ENCODE measurements around the gene SPTBN2. TPM values are rescaled to one million over a fixed set of nuclear protein-coding genes. Genes with fewer than 3 reads are reported as not detected.

SPTBN2 gene
- total and polyA plus RNA-seq, 5 donors, result 0.38 to 7.0 (median 3.1) TPM

DNA sequence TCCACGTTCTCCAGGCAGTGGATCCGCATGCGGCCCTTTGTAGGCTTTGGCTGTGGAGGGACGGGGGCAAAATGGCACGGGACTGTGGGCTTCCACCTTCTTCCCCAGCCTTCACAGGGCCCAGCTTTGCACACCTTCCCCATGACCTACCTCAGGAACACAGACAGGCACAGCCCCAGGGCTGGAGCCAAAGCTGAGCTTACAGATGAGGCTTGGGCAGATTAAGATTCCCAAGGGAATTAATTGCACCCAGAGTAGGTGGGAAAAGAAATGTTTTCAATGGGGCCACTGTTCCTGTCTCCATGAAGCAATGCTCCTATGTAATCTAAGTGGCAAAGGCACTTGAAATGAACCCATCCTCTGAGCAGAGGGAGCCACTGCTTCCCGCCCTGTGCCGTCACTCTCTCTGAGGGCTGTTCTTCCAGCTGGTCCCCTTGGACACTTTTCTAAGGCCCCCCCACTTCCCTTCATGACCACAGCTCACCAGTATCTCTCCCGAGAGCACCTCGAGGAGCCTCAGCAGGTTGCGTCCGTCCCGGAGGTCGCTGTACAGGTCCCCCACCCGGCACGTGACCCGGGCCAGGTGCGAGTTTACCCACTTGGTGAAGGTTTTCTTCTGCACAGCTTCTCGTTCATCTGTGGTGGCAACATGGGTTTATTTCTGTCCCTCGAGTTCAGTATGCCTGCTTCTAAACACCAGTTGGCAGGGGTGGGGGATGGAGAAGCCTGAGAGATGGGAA is 13.5 kb downstream of the SPTBN2 start:
- ATAC-seq (no peak), DNase-seq (no peak)
- Histone ChIP-seq H3K9me3 (ENCODE audit: control insufficient read depth, low read length) (no peaks in the 10 kb centered on the region), H3K27me3 (ENCODE audit: control insufficient read depth, insufficient read depth) (no peaks in the 10 kb centered on the region), H3K4me3 (ENCODE audit: low read length) (no peak overlapping the region), H3K4me1 (ENCODE audit: control insufficient read depth, insufficient read depth, low read length) (no peaks in the 10 kb centered on the region), H3K27ac (ENCODE audit: low read length) (no peak overlapping the region)
- intact Hi-C loops (cut with DNase I), result no loop called here
- WGBS, result 90% methylated on average over 19 of the region's 19 CpGs

DNA sequence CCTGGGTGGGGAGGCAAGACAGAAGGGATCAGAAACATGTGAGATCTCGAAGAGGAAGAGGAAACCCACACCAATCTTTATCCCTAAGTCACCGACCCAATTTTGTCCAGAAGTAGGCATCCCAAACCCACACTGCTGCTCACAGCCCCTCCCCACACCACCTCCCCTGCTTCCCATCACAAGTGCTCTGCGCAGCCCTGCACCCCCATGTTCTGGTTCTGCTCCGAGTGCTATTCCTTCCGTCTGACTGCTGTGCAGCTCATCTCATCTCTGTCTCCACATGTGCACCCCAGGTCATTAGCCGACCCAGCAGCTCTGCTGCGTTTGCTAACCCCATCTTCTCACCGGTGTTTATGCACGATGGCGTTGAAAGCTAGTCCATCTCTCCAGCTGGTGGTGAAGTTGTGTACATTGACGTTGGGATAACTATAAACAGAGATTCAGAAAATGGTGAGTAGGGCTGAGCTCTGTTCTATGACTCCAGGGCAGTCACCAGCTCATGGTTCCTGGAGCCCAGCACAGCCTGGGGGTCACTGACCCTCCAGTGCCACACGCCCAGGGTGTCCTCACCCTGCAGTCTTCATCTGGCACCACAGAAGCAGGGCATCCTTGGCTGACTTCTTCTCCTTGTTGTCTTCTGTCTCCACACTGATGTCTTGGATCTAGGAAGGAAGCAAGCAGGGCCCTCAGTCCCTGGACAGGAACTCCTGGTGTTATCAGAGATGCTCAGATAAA is 15.1 kb downstream of the SPTBN2 start:
- intact Hi-C loops (cut with DNase I), result no loop called here
- H3K9me3 ChIP-seq (ENCODE audit: control insufficient read depth, low read length), result no peaks in the 10 kb centered on the region
- WGBS, result 77% methylated on average over 12 of the region's 12 CpGs

DNA sequence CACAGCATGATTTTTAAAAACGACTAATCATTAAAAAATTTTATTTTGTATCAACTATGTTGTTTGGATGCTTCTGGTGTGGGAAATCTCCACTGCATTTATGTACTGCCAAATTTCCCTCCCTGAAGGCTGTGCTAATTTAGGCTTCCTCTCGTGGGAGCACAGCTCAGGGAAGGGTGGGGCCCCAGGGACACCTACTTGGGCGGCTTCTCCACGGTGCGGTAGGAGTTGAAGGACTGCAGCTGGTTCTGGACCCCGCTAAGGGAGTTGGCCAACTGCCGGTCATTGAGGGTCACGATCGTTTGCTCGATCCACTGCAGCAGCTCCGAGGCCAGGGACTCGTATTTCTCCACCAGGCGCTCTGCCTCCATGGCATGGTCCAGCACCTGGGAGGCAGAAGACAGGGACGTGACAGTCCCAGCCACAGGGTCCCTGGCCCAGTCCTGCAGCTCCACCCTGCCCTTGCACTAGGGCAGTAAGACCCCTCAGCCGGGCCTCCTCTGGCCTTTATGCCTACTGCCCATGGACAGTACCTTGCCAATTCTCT is 18.6 kb downstream of the SPTBN2 start:
- WGBS, result 86% methylated on average over 15 of the region's 15 CpGs
- Histone ChIP-seq H3K9me3 (ENCODE audit: control insufficient read depth, low read length) (no peaks in the 10 kb centered on the region), H3K4me1 (ENCODE audit: control insufficient read depth, insufficient read depth, low read length) (no peaks in the 10 kb centered on the region), H3K27me3 (ENCODE audit: control insufficient read depth, insufficient read depth) (no peaks in the 10 kb centered on the region), H3K27ac (ENCODE audit: low read length) (no peak overlapping the region), H3K4me3 (ENCODE audit: low read length) (no peak overlapping the region)
- intact Hi-C loops (cut with DNase I), result no loop called here
- DNase-seq (peak in 1 of 3 donors; percentile 29), ATAC-seq (no peak)

More for the DNA sequence above, 15.1 kb downstream of the SPTBN2 start:
- Histone ChIP-seq H3K27ac (ENCODE audit: low read length) (no peak overlapping the region), H3K27me3 (ENCODE audit: control insufficient read depth, insufficient read depth) (no peaks in the 10 kb centered on the region), H3K4me1 (ENCODE audit: control insufficient read depth, insufficient read depth, low read length) (no peaks in the 10 kb centered on the region), H3K4me3 (ENCODE audit: low read length) (no peak overlapping the region)
- ATAC-seq (no peak), DNase-seq (no peak)

DNA sequence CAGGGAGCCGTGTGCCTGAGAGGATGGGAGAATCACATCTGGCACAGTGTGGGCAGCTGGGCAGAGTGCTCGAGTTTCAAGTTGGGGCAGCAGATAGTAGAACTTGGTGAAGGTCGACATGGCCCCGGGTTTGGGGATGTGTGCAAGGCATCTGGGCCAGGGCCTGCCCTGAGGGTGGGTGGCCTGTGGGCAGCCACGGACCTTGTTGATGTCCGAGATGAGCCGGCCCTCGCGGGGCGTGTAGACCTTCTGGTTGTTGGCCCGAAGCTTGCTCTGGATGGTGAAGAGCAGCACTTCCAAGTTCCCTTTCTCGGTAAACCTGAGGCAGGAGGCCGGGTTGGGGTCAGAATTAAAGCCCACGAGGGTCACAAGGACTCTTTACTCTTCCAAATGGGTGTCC is 20.3 kb downstream of the SPTBN2 start:
- no peaks in the 10 kb centered on the region for H3K9me3 ChIP-seq (ENCODE audit: control insufficient read depth, low read length)
- H3K27ac ChIP-seq (ENCODE audit: low read length), result no peak overlapping the region
- intact Hi-C loops (cut with DNase I), result no loop called here
- ATAC-seq (no peak), DNase-seq (peak in 1 of 3 donors; percentile 43)
- H3K4me3 ChIP-seq (ENCODE audit: low read length), result no peak overlapping the region
- no peaks in the 10 kb centered on the region for H3K4me1 ChIP-seq (ENCODE audit: control insufficient read depth, insufficient read depth, low read length)
- H3K27me3 ChIP-seq (ENCODE audit: control insufficient read depth, insufficient read depth), result no peaks in the 10 kb centered on the region
- 94% methylated on average over 14 of the region's 14 CpGs for whole genome bisulfite sequencing

DNA sequence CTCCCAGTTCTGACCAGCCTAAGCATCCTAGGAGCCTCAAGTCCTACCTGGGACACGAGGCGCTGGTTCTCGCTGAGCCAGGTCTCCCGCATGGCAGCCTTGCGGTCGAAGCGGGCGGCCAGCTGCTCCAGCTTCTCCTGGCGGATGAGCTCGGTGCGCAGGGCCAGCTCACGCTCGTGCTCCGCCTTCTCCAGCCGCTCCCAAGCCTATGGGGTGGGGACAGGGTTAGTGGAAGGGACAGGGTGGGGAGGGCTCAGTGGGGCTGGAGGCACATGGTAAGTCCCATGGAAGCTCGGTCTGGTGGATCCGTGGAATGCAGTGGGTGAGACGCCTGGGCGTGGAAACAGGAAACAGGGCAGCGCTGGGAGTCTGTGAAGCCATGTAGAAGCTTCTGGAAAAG is 20.9 kb downstream of the SPTBN2 start:
- no peak overlapping the region for H3K27ac ChIP-seq (ENCODE audit: low read length)
- ATAC-seq (no peak), DNase-seq (peak in 1 of 3 donors; percentile 25)
- WGBS, result 90% methylated on average over 20 of the region's 20 CpGs
- H3K4me3 ChIP-seq (ENCODE audit: low read length), result no peak overlapping the region
- no peaks in the 10 kb centered on the region for H3K27me3 ChIP-seq (ENCODE audit: control insufficient read depth, insufficient read depth)
- intact Hi-C loops (cut with DNase I), result no loop called here
- H3K4me1 ChIP-seq (ENCODE audit: control insufficient read depth, insufficient read depth, low read length), result no peaks in the 10 kb centered on the region
- H3K9me3 ChIP-seq (ENCODE audit: control insufficient read depth, low read length), result no peaks in the 10 kb centered on the region

DNA sequence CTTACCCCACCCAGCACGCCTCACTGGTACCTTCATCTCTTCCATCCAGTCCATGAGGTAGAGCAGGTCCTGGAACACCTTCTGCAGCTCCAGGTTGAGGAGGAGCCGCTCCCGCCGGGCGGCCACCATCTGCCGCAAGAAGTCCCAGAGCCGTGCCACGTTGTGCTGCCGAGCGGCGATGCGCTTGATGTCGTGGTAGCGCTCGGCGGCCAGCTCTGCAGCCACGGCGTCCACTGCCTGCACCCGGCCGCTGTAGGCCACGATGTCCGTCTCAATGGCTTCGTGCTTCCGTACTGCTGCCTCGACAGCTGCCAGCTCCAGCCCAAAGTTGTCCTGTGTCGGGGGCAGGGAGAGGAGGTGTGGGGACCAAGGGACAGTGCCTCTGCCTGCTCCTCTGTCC is 21.5 kb downstream of the SPTBN2 start:
- Histone ChIP-seq H3K4me1 (ENCODE audit: control insufficient read depth, insufficient read depth, low read length) (no peaks in the 10 kb centered on the region), H3K4me3 (ENCODE audit: low read length) (no peak overlapping the region), H3K27ac (ENCODE audit: low read length) (no peak overlapping the region), H3K9me3 (ENCODE audit: control insufficient read depth, low read length) (no peaks in the 10 kb centered on the region), H3K27me3 (ENCODE audit: control insufficient read depth, insufficient read depth) (no peaks in the 10 kb centered on the region)
- intact Hi-C loops (cut with DNase I), result no loop called here
- no peak for ATAC-seq
- DNase-seq, result peak in 1 of 3 donors; percentile 43
- WGBS, result 97% methylated on average over 26 of the region's 26 CpGs

DNA sequence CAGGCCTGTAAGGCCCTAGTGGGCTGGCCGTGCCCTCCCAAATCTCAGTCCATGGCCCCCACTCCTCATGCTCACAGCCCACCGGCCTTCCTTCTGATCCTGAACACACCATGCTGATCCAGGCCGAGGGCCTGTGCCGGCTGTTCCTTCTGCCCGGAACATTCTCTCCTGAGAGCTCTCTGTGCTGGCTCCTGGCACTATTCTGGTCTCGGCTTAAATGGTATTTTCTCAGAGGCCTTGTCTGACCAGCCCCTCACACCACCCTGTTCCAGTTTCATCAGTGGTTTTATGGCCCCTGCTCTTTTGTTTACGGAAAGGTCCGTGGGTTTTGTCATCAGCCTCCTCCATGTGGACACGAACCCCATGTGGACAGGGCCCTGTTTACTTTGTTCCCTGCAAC is 22.0 kb downstream of the SPTBN2 start:
- Histone ChIP-seq H3K9me3 (ENCODE audit: control insufficient read depth, low read length) (no peaks in the 10 kb centered on the region), H3K27me3 (ENCODE audit: control insufficient read depth, insufficient read depth) (no peaks in the 10 kb centered on the region), H3K4me1 (ENCODE audit: control insufficient read depth, insufficient read depth, low read length) (no peaks in the 10 kb centered on the region), H3K27ac (ENCODE audit: low read length) (no peak overlapping the region), H3K4me3 (ENCODE audit: low read length) (no peak overlapping the region)
- DNase-seq (peak in 1 of 3 donors; percentile 3), ATAC-seq (no peak)
- 95% methylated on average over 9 of the region's 9 CpGs for WGBS
- intact Hi-C loops (cut with DNase I), result no loop called here

DNA sequence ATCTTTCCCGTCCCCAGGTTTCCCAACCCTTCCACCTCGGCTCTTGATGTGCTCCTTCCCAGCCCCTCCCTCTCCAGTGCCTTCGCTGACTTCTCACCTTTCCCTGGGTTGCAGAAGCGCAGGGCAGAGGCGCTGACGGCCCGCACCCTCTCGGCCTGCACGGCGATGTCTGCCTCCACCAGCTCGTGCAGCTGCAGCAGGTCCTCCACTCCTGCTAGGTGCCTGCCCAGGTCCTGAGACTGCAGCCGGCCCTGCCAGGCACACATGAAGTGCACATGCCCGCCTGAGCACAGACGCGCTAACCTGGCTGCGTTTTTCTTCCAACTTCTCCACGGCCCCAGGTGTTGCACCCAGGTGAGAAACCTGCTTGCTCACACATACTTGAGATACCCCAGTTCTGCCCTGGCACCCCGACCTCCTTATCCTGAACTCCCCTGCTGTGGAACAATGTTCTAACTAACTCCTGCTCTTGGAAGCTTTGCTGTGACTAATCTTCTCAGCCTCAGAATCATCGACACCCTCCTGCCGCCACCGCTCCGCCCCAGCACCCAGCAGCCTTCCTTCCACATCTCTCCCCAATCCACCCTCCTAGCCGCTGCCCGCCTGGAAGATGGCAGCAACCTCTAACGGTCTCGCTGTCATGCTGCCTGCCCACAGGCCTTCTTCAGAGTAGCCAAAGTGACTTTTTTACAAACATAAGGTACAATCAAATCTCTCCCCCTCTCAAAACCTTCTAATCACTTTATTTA is 23.3 kb downstream of the SPTBN2 start:
- Histone ChIP-seq H3K27ac (ENCODE audit: low read length) (no peak overlapping the region), H3K4me1 (ENCODE audit: control insufficient read depth, insufficient read depth, low read length) (no peaks in the 10 kb centered on the region), H3K9me3 (ENCODE audit: control insufficient read depth, low read length) (no peaks in the 10 kb centered on the region), H3K4me3 (ENCODE audit: low read length) (no peak overlapping the region), H3K27me3 (ENCODE audit: control insufficient read depth, insufficient read depth) (no peaks in the 10 kb centered on the region)
- WGBS, result 91% methylated on average over 26 of the region's 26 CpGs
- DNase-seq, result peak in 1 of 3 donors; percentile 26
- intact Hi-C loops (cut with DNase I), result no loop called here
- ATAC-seq, result no peak

DNA sequence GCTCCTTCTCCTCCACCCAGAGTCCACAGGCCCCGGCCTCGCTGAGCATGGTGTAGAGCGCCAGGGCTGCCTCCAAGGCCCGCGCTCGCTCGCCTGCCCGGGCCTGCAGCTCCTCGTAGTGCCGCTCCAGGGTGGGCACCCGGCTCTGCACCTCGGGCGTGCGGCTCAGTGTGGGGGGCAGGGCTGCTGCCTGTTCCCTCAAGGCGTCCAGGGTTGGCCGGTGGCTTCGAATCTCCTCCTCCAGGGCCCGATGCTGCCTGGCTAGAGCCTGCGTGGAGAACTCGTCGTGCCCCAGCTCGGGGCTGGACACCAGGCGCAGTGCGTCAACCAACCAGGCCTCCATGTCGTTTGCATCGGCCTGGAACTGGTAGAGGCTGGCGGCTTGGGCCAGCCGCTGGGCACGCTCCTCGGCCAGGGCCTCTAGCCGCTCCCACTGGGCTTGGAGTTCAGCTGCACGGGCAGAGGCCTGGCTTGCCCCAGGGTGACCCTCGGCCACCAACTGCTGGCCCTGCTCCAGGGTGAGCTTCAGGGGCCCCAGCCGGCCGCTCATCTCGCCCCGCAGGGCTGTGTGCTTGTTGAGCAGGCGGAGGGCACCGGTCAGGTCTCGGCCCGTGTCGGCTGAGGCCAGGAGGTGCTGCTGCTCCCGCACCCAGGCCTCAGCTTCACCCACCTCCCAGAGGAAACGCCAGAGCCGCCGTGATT is 24.2 kb downstream of the SPTBN2 start:
- DNase-seq, result no peak
- Histone ChIP-seq H3K9me3 (ENCODE audit: control insufficient read depth, low read length) (no peaks in the 10 kb centered on the region), H3K4me1 (ENCODE audit: control insufficient read depth, insufficient read depth, low read length) (no peaks in the 10 kb centered on the region), H3K4me3 (ENCODE audit: low read length) (no peak overlapping the region), H3K27me3 (ENCODE audit: control insufficient read depth, insufficient read depth) (no peaks in the 10 kb centered on the region), H3K27ac (ENCODE audit: low read length) (no peak overlapping the region)
- intact Hi-C loops (cut with DNase I), result no loop called here
- ATAC-seq, result peak in 1 of 2 donors; percentile 36
- 94% methylated on average over 46 of the region's 46 CpGs for WGBS

DNA sequence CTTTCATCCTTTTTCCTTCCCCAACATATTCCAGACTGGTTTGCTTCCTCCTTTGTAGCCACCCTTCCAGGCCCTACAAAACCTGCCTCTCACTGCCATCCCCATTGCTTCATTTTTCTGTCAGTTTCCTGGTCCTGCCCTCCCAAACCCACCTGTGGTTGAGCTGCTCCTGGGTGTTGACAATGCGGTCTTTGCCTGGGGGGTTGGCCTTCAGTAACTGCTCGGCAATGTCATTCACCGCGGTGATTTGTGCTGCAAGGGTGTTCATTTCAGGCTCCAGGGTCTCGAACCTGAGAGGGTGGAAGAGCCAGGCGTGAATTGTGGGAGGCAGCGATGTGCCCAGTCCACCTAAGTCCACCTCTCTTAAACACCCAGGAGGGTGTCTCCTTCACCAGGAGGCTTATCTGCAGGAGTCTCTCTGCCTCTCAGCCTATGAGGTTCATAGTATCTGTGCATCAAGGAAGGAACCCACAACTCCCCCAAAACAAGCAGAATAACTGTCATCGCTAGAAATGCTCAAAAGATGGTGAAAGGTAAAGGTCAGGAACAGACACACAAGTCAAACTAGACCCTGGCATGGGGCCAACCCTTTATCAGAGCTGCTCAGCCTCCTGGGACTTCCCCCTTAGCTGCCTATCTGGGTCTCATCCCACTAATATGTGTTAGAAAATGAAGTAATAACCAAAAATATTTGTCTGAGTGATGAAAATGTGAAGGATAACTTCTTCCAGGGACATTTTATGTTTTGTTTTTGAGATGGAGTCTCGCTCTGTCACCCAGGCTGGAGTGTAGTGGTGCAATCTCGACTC is 27.4 kb downstream of the SPTBN2 start:
- DNase-seq (no peak), ATAC-seq (no peak)
- no peaks in the 10 kb centered on the region for H3K9me3 ChIP-seq (ENCODE audit: control insufficient read depth, low read length)
- 72% methylated on average over 10 of the region's 10 CpGs for WGBS
- no peaks in the 10 kb centered on the region for H3K27me3 ChIP-seq (ENCODE audit: control insufficient read depth, insufficient read depth)
- intact Hi-C loops (cut with DNase I), result no loop called here
- no peaks in the 10 kb centered on the region for H3K4me1 ChIP-seq (ENCODE audit: control insufficient read depth, insufficient read depth, low read length)
- H3K27ac ChIP-seq (ENCODE audit: low read length), result no peak overlapping the region
- H3K4me3 ChIP-seq (ENCODE audit: low read length), result no peak overlapping the region

Data from right cardiac atrium (tissue), 5 donors.